ENCODE data around the gene TRIM50.
"Not testable (repeated sequence)": the region's sequence is repeated elsewhere in the genome, so short reads cannot be mapped to it uniquely, and the experiment has no call there.

Gene TRIM50

GRCh38 chr7:73314271-73314670 is 13.6 kb downstream of the TRIM50 start:
- no peak for DNase-seq (ENCODE audit: low spot score)

- DNase-seq (ENCODE audit: low spot score), result no peak
Observed at GRCh38 chr7:73313521-73313906, 14.4 kb downstream of the TRIM50 start.

GRCh38 chr7:73312831-73313520 is 14.9 kb downstream of the TRIM50 start:
- no peak for DNase-seq (ENCODE audit: low spot score)

- DNase-seq (ENCODE audit: low spot score), result not testable (repeated sequence)
Observed at GRCh38 chr7:73311421-73311820, 16.5 kb downstream of the TRIM50 start.

GRCh38 chr7:73308665-73309214 is 19.1 kb downstream of the TRIM50 start, which contains the start of gene NSUN5:
Gene NSUN5, minus strand, starts transcription at chr7:73308826. Its CDS starts 36 bp downstream, at chr7:73308790.
- peak; percentile 64 for DNase-seq (ENCODE audit: low spot score)

- DNase-seq (ENCODE audit: low spot score), result no peak
Observed at GRCh38 chr7:73308074-73308664, 19.7 kb downstream of the TRIM50 start.

- no peak for DNase-seq (ENCODE audit: low spot score)
Observed at GRCh38 chr7:73307436-73307835, 20.4 kb downstream of the TRIM50 start.

- DNase-seq (ENCODE audit: low spot score), result not testable (repeated sequence)
Observed at GRCh38 chr7:73304612-73305387, 23.1 kb downstream of the TRIM50 start.

GRCh38 chr7:73304071-73304470 is 23.8 kb downstream of the TRIM50 start:
- DNase-seq (ENCODE audit: low spot score), result no peak

GRCh38 chr7:73303546-73303945 is 24.3 kb downstream of the TRIM50 start:
- DNase-seq (ENCODE audit: low spot score), result no peak

GRCh38 chr7:73302846-73303245 is 25.0 kb downstream of the TRIM50 start:
- DNase-seq (ENCODE audit: low spot score), result not testable (repeated sequence)

GRCh38 chr7:73301108-73301507 is 26.8 kb downstream of the TRIM50 start:
- DNase-seq (ENCODE audit: low spot score), result not testable (repeated sequence)

- not testable (repeated sequence) for DNase-seq (ENCODE audit: low spot score)
Observed at GRCh38 chr7:73299812-73300211, 28.1 kb downstream of the TRIM50 start.

- DNase-seq (ENCODE audit: low spot score), result not testable (repeated sequence)
Observed at GRCh38 chr7:73297706-73298105, 30.2 kb downstream of the TRIM50 start.

- not testable (repeated sequence) for DNase-seq (ENCODE audit: low spot score)
Observed at GRCh38 chr7:73297235-73297634, 30.6 kb downstream of the TRIM50 start.

GRCh38 chr7:73277210-73277609 is 50.7 kb downstream of the TRIM50 start:
- not testable (repeated sequence) for DNase-seq (ENCODE audit: low spot score)

GRCh38 chr7:73267813-73268212 is 60.1 kb downstream of the TRIM50 start:
- DNase-seq (ENCODE audit: low spot score), result not testable (repeated sequence)

GRCh38 chr7:73266719-73267368 is 61.0 kb downstream of the TRIM50 start:
- DNase-seq (ENCODE audit: low spot score), result not testable (repeated sequence)
